Measurements from ENCODE around the gene ZNF534. TPM values are rescaled to one million over a fixed set of nuclear protein-coding genes. Genes with fewer than 3 reads are reported as not detected.

ZNF534 gene
- total and polyA plus RNA-seq, 2 of the 13 experiments (the other 11 are each of a cell fraction or from before 2014, with no cell fraction given) = 0.04 to 0.08 TPM

GRCh38 chr19:52464798-52465470, 36.0 kb downstream of the ZNF534 start:
- Histone ChIP-seq H3K4me3 (replicated peaks in 1 of 3; ENCODE audit: insufficient read depth in 1 of 3, low read depth in 2 of 3, low read length in 3 of 3) (no peak overlapping the region), H3K36me3 (replicated peaks in 1 of 2; ENCODE audit: control insufficient read depth in 1 of 2, insufficient read depth in 2 of 2, low read length in 2 of 2) (no peaks in the 10 kb centered on the region), H3K27me3 (ENCODE audit: control insufficient read depth in 1 of 2, insufficient read depth in 2 of 2, low read length in 2 of 2) (no peaks in the 10 kb centered on the region), H3K79me2 (ENCODE audit: insufficient read depth, low read length) (no peaks in the 10 kb centered on the region), H2AFZ (ENCODE audit: low read length) (no peak overlapping the region), H3K9me3 (ENCODE audit: low read length) (peaks cover 96% of the 10 kb centered on the region), H3K27ac (ENCODE audit: extremely low read length, insufficient read depth, low read length) (no peak overlapping the region), H3K4me2 (ENCODE audit: low read depth, low read length) (no peak overlapping the region), H3K4me1 (ENCODE audit: insufficient read depth, low read length) (no peaks in the 10 kb centered on the region), H3K9ac (ENCODE audit: insufficient read depth, low read depth, low read length) (no peak overlapping the region), H4K20me1 (ENCODE audit: insufficient read depth, low read length) (no peaks in the 10 kb centered on the region)
- CTCF ChIA-PET (ENCODE audit: low intra/inter-chr PET ratio, low total read pairs) = interaction anchor here (1.3 kb wide), 1 partner anchor 217 kb away, joined by 9 read pairs; no protein-coding TSS in a partner anchor
- no TSS peak for BruUV-seq (replicated peaks)
- intact Hi-C loops (cut with micrococcal nuclease; ENCODE audit: unreplicated experiment) (no loop called here), in situ Hi-C loops (cut with HindIII; ENCODE audit: extremely low pct_ligation_motif_present, low pct_unique_long_range_greater_than_20kb) (no loop called here)
- no peak for FAIRE-seq
- WGBS (ENCODE audit: low lambda C conversion rate) = 55% methylated on average over 13 of the region's 14 CpGs
- no peak for ATAC-seq
- POLR2A ChIA-PET = no interaction called here
- peak; percentile 24 for DNase-seq (ENCODE audit: low spot score)
- TF ChIP-seq, protein P1, sequence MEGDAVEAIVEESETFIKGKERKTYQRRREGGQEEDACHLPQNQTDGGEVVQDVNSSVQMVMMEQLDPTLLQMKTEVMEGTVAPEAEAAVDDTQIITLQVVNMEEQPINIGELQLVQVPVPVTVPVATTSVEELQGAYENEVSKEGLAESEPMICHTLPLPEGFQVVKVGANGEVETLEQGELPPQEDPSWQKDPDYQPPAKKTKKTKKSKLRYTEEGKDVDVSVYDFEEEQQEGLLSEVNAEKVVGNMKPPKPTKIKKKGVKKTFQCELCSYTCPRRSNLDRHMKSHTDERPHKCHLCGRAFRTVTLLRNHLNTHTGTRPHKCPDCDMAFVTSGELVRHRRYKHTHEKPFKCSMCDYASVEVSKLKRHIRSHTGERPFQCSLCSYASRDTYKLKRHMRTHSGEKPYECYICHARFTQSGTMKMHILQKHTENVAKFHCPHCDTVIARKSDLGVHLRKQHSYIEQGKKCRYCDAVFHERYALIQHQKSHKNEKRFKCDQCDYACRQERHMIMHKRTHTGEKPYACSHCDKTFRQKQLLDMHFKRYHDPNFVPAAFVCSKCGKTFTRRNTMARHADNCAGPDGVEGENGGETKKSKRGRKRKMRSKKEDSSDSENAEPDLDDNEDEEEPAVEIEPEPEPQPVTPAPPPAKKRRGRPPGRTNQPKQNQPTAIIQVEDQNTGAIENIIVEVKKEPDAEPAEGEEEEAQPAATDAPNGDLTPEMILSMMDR (CRISPR knock-in tag; IDR thresholded peaks at IDR 0.05) = peak; percentile 49
- TF ChIP-seq ZNF33B (CRISPR knock-in tag; IDR thresholded peaks at IDR 0.05) (no peak), STAT5B (CRISPR knock-in tag; IDR thresholded peaks at IDR 0.05) (no peak), ZNF782 (CRISPR knock-in tag; IDR thresholded peaks at IDR 0.05; ENCODE audit: borderline replicate concordance) (no peak), GTF2F1 (IDR thresholded peaks at IDR 0.05; ENCODE audit: low read length) (no peak), MED13 (CRISPR knock-in tag; IDR thresholded peaks at IDR 0.05) (no peak), SNRNP70 (IDR thresholded peaks at IDR 0.05; ENCODE audit: low read depth, low read length) (no peak), KMT2A (CRISPR knock-in tag; IDR thresholded peaks at IDR 0.05) (no peak), KLF11 (CRISPR knock-in tag; IDR thresholded peaks at IDR 0.05) (no peak), STAG1 (CRISPR knock-in tag; IDR thresholded peaks at IDR 0.05) (peak; percentile 54)
- TF ChIP-seq, protein P2, sequence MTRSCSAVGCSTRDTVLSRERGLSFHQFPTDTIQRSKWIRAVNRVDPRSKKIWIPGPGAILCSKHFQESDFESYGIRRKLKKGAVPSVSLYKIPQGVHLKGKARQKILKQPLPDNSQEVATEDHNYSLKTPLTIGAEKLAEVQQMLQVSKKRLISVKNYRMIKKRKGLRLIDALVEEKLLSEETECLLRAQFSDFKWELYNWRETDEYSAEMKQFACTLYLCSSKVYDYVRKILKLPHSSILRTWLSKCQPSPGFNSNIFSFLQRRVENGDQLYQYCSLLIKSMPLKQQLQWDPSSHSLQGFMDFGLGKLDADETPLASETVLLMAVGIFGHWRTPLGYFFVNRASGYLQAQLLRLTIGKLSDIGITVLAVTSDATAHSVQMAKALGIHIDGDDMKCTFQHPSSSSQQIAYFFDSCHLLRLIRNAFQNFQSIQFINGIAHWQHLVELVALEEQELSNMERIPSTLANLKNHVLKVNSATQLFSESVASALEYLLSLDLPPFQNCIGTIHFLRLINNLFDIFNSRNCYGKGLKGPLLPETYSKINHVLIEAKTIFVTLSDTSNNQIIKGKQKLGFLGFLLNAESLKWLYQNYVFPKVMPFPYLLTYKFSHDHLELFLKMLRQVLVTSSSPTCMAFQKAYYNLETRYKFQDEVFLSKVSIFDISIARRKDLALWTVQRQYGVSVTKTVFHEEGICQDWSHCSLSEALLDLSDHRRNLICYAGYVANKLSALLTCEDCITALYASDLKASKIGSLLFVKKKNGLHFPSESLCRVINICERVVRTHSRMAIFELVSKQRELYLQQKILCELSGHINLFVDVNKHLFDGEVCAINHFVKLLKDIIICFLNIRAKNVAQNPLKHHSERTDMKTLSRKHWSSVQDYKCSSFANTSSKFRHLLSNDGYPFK (CRISPR knock-in tag; IDR thresholded peaks at IDR 0.05; ENCODE audit: borderline replicate concordance) = no peak
- TF ChIP-seq, protein P3, sequence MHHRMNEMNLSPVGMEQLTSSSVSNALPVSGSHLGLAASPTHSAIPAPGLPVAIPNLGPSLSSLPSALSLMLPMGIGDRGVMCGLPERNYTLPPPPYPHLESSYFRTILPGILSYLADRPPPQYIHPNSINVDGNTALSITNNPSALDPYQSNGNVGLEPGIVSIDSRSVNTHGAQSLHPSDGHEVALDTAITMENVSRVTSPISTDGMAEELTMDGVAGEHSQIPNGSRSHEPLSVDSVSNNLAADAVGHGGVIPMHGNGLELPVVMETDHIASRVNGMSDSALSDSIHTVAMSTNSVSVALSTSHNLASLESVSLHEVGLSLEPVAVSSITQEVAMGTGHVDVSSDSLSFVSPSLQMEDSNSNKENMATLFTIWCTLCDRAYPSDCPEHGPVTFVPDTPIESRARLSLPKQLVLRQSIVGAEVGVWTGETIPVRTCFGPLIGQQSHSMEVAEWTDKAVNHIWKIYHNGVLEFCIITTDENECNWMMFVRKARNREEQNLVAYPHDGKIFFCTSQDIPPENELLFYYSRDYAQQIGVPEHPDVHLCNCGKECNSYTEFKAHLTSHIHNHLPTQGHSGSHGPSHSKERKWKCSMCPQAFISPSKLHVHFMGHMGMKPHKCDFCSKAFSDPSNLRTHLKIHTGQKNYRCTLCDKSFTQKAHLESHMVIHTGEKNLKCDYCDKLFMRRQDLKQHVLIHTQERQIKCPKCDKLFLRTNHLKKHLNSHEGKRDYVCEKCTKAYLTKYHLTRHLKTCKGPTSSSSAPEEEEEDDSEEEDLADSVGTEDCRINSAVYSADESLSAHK (CRISPR knock-in tag; IDR thresholded peaks at IDR 0.05; ENCODE audit: borderline replicate concordance) = no peak

Measured in HepG2 (cell line).